GM23338 (cell line): ENCODE data around the gene GUCD1. TPM values are rescaled to one million over a fixed set of nuclear protein-coding genes. Genes with fewer than 3 reads are reported as not detected.

Experiments
- ATAC-seq: fragments of 200-7000 bp; cut with Tn5 transposase; 3 replicates; pipeline ENCODE4 v1.9.1; 2020
- DNase-seq: peaks from one replicate; pipeline ENCODE4 v3.0.0-alpha.2; 2015; ENCODE audit warnings: low spot score
- H2AFZ ChIP-seq: fragments of 200-600 bp; sonication (generic); 2 replicates; pipeline ENCODE4 v1.8.0; 2016; ENCODE audit warnings: antibody characterized with exemption, mild to moderate bottlenecking, moderate library complexity
- H3F3A ChIP-seq: fragments of 200-600 bp; sonication (generic); replicated peaks from 2 replicates; pipeline ENCODE4 v1.8.0; 2017; ENCODE audit warnings: antibody characterized with exemption, mixed run types, low read depth
- H3K27ac ChIP-seq: fragments of 200-600 bp; sonication (generic); 2 replicates; pipeline ENCODE4 v1.6.1; 2016; ENCODE audit warnings: low read depth
- H3K27me3 ChIP-seq: fragments of 200-600 bp; sonication (generic); 2 replicates; pipeline ENCODE4 v1.8.0; 2016; ENCODE audit warnings: mild to moderate bottlenecking, mixed run types, moderate library complexity; ENCODE audit not compliant: insufficient read depth
- H3K36me3 ChIP-seq: fragments of 200-600 bp; sonication (generic); 2 replicates; pipeline ENCODE4 v1.8.0; 2016; ENCODE audit warnings: mild to moderate bottlenecking; ENCODE audit not compliant: insufficient read depth
- H3K4me1 ChIP-seq: fragments of 200-600 bp; sonication (generic); 2 replicates; pipeline ENCODE4 v1.8.0; 2016; ENCODE audit warnings: mild to moderate bottlenecking, moderate library complexity; ENCODE audit not compliant: insufficient read depth
- H3K4me2 ChIP-seq: fragments of 200-600 bp; sonication (generic); 2 replicates; pipeline ENCODE4 v1.7.1; 2017; ENCODE audit warnings: mixed run types
- H3K4me3 ChIP-seq: fragments of 200-600 bp; sonication (generic); 2 replicates; pipeline ENCODE4 v1.6.1; 2016; ENCODE audit warnings: mixed run types
- H3K79me2 ChIP-seq: fragments of 200-600 bp; sonication (generic); replicated peaks from 2 replicates; pipeline ENCODE4 v1.8.0; 2017; ENCODE audit warnings: mild to moderate bottlenecking; ENCODE audit not compliant: insufficient read depth
- H3K9me2 ChIP-seq: fragments of 200-600 bp; sonication (generic); 2 replicates; pipeline ENCODE4 v1.8.0; 2017; ENCODE audit not compliant: insufficient read depth
- H4K20me1 ChIP-seq: fragments of 200-600 bp; sonication (generic); replicated peaks from 2 replicates; pipeline ENCODE4 v1.8.0; 2017; ENCODE audit warnings: mild to moderate bottlenecking; ENCODE audit not compliant: insufficient read depth
- H3K27ac Mint-ChIP-seq: 2 replicates; pipeline ENCODE4 v1.8.0; 2020; ENCODE audit warnings: inconsistent platforms, mild to moderate bottlenecking, moderate library complexity, mixed read lengths
- H3K27me3 Mint-ChIP-seq: 3 replicates; pipeline ENCODE4 v1.8.0; 2022; ENCODE audit warnings: low read depth, mild to moderate bottlenecking, moderate library complexity, mixed read lengths, inconsistent platforms; ENCODE audit not compliant: insufficient read depth, poor library complexity
- H3K36me3 Mint-ChIP-seq: 3 replicates; pipeline ENCODE4 v1.8.0; 2021; ENCODE audit warnings: low read depth, mild to moderate bottlenecking, inconsistent platforms, moderate library complexity, mixed read lengths
- H3K4me1 Mint-ChIP-seq: 3 replicates; pipeline ENCODE4 v1.8.0; 2020; ENCODE audit warnings: mild to moderate bottlenecking, inconsistent platforms, mixed read lengths
- H3K4me3 Mint-ChIP-seq: 3 replicates; pipeline ENCODE4 v1.8.0; 2021; ENCODE audit warnings: moderate library complexity, mild to moderate bottlenecking, inconsistent platforms, mixed read lengths
- H3K9me3 Mint-ChIP-seq: 3 replicates; pipeline ENCODE4 v1.8.0; 2020; ENCODE audit warnings: moderate library complexity, mild to moderate bottlenecking, inconsistent platforms, mixed read lengths
- CREB1 ChIP-seq: fragments of 250-450 bp; sonication (Bioruptor Pico); IDR thresholded peaks from 2 replicates; pipeline ENCODE4 v1.5.0; 2020; ENCODE audit warnings: low read depth, mild to moderate bottlenecking, moderate library complexity
- EZH2 ChIP-seq: fragments of 200-600 bp; sonication (generic); IDR thresholded peaks from one replicate; pipeline ENCODE4 v1.8.0; 2017; ENCODE audit warnings: antibody characterized with exemption, mild to moderate bottlenecking, low read depth; ENCODE audit not compliant: unreplicated experiment
- EZH2phosphoT487 ChIP-seq: fragments of 200-600 bp; sonication (generic); IDR thresholded peaks from one replicate; pipeline ENCODE4 v1.8.1; 2018; ENCODE audit warnings: antibody characterized with exemption; ENCODE audit not compliant: unreplicated experiment
- JUNB ChIP-seq: IDR thresholded peaks from one replicate; pipeline ENCODE4 v1.6.1; 2016; ENCODE audit warnings: antibody characterized with exemption; ENCODE audit not compliant: unreplicated experiment
- NANOG ChIP-seq: IDR thresholded peaks from 2 replicates; pipeline ENCODE4 v1.6.1; 2016; ENCODE audit warnings: antibody characterized with exemption, borderline replicate concordance
- POLR2AphosphoS5 ChIP-seq: IDR thresholded peaks from 2 replicates; pipeline ENCODE4 v1.6.1; 2016; ENCODE audit warnings: antibody characterized with exemption, low read depth
- STAT1 ChIP-seq: IDR thresholded peaks from one replicate; pipeline ENCODE4 v1.6.1; 2016; ENCODE audit warnings: antibody characterized with exemption; ENCODE audit not compliant: unreplicated experiment
- ZNF114 ChIP-seq: fragments of 250-450 bp; sonication (Bioruptor Pico); IDR thresholded peaks from 2 replicates; pipeline ENCODE4 v1.5.0; 2020; ENCODE audit warnings: mild to moderate bottlenecking, moderate library complexity
- ZNF331 ChIP-seq: fragments of 250-450 bp; sonication (Bioruptor Pico); IDR thresholded peaks from 2 replicates; pipeline ENCODE4 v1.5.0; 2020; ENCODE audit warnings: low read depth, mild to moderate bottlenecking, moderate library complexity
- ZNF462 ChIP-seq: fragments of 250-450 bp; sonication (Bioruptor Pico); IDR thresholded peaks from 2 replicates; pipeline ENCODE4 v1.5.0; 2020; ENCODE audit warnings: mild to moderate bottlenecking, moderate library complexity
- polyA plus RNA-seq: library from polyadenylated mRNA; unstranded; fragments of >200 nt; fragmentation: Nextera tagmentation; extraction: Ambion mirVana; gene quantifications from 2 replicates; pipeline ENCODE4 v1.2.1, GENCODE V29; 2016
- total RNA-seq: library from RNA; depleted of rRNA; stranded (reverse); fragments of >200 nt; shearing (Covaris generic); gene quantifications from 2 replicates; pipeline ENCODE4 v1.2.3, GENCODE V29; 2014
- TF ChIP-seq, protein P1 (sequence below), 2 experiments: fragments of 200-600 bp in 1 of 2; sonication (generic) in 1 of 2; conservative IDR thresholded peaks; 2 replicates each; pipeline versions ENCODE4 v1.5.1 to v1.6.1; 2016 to 2017; ENCODE audit warnings: antibody characterized with exemption in 2 of 2, low read depth in 2 of 2, mild to moderate bottlenecking in 2 of 2, moderate library complexity in 1 of 2
- TF ChIP-seq, protein P2 (sequence below): IDR thresholded peaks from one replicate; pipeline ENCODE4 v1.6.1; 2018; ENCODE audit warnings: antibody characterized with exemption; ENCODE audit not compliant: unreplicated experiment
- TF ChIP-seq, protein P3 (sequence below): IDR thresholded peaks from 2 replicates; pipeline ENCODE4 v1.6.1; 2016; ENCODE audit warnings: antibody characterized with exemption

The GUCD1 gene
- total and polyA plus RNA-seq, 2 experiments from 2014 or later = 39.0 to 106 TPM

DNA sequence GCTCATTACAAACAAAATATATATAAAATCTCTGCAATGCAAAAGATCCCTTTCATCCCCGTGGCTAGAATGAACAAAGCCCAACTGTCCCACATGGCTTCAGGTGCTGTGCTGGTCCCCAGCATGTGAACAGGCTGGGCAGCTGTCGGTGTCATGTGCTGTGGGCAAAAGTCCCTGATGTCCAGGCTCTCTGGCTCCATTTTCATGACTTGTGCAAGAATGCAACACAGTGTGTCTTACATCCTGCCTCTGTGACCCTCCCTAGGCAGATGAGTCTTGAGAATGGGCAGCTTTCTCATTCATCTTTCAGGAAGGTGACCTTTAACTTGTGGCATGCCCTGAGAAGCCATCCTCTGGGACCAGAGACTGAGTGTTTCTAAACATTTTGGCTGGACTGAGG is 14.5 kb downstream of the GUCD1 start:
- H3K27ac Mint-ChIP-seq = no peak overlapping the region

More for the DNA sequence above, 14.5 kb downstream of the GUCD1 start:
- ATAC-seq (no peak), DNase-seq (no peak)
- Histone ChIP-seq H3F3A (no peaks in the 10 kb centered on the region), H2AFZ (no peak overlapping the region), H3K27ac (no peak overlapping the region), H4K20me1 (no peaks in the 10 kb centered on the region), H3K4me1 (no peaks in the 10 kb centered on the region), H3K79me2 (no peaks in the 10 kb centered on the region), H3K9me2 (no peaks in the 10 kb centered on the region), H3K36me3 (no peaks in the 10 kb centered on the region), H3K4me2 (no peak overlapping the region), H3K4me3 (no peak overlapping the region), H3K27me3 (no peaks in the 10 kb centered on the region)
- no peaks in the 10 kb centered on the region for H3K9me3 Mint-ChIP-seq
- H3K36me3 Mint-ChIP-seq = peaks cover 33% of the 10 kb centered on the region
- TF ChIP-seq, protein P1, sequence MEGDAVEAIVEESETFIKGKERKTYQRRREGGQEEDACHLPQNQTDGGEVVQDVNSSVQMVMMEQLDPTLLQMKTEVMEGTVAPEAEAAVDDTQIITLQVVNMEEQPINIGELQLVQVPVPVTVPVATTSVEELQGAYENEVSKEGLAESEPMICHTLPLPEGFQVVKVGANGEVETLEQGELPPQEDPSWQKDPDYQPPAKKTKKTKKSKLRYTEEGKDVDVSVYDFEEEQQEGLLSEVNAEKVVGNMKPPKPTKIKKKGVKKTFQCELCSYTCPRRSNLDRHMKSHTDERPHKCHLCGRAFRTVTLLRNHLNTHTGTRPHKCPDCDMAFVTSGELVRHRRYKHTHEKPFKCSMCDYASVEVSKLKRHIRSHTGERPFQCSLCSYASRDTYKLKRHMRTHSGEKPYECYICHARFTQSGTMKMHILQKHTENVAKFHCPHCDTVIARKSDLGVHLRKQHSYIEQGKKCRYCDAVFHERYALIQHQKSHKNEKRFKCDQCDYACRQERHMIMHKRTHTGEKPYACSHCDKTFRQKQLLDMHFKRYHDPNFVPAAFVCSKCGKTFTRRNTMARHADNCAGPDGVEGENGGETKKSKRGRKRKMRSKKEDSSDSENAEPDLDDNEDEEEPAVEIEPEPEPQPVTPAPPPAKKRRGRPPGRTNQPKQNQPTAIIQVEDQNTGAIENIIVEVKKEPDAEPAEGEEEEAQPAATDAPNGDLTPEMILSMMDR (conservative IDR thresholded peaks at IDR 0.05; ENCODE audit: low read depth in 2 of 2) = no peak
- no peak for TF ChIP-seq ZNF462 (CRISPR knock-in tag)
- no peak for TF ChIP-seq ZNF331
- no peak for TF ChIP-seq STAT1
- no peak for TF ChIP-seq CREB1
- TF ChIP-seq, protein P2, sequence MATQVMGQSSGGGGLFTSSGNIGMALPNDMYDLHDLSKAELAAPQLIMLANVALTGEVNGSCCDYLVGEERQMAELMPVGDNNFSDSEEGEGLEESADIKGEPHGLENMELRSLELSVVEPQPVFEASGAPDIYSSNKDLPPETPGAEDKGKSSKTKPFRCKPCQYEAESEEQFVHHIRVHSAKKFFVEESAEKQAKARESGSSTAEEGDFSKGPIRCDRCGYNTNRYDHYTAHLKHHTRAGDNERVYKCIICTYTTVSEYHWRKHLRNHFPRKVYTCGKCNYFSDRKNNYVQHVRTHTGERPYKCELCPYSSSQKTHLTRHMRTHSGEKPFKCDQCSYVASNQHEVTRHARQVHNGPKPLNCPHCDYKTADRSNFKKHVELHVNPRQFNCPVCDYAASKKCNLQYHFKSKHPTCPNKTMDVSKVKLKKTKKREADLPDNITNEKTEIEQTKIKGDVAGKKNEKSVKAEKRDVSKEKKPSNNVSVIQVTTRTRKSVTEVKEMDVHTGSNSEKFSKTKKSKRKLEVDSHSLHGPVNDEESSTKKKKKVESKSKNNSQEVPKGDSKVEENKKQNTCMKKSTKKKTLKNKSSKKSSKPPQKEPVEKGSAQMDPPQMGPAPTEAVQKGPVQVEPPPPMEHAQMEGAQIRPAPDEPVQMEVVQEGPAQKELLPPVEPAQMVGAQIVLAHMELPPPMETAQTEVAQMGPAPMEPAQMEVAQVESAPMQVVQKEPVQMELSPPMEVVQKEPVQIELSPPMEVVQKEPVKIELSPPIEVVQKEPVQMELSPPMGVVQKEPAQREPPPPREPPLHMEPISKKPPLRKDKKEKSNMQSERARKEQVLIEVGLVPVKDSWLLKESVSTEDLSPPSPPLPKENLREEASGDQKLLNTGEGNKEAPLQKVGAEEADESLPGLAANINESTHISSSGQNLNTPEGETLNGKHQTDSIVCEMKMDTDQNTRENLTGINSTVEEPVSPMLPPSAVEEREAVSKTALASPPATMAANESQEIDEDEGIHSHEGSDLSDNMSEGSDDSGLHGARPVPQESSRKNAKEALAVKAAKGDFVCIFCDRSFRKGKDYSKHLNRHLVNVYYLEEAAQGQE = no peak
- TF ChIP-seq, protein P3, sequence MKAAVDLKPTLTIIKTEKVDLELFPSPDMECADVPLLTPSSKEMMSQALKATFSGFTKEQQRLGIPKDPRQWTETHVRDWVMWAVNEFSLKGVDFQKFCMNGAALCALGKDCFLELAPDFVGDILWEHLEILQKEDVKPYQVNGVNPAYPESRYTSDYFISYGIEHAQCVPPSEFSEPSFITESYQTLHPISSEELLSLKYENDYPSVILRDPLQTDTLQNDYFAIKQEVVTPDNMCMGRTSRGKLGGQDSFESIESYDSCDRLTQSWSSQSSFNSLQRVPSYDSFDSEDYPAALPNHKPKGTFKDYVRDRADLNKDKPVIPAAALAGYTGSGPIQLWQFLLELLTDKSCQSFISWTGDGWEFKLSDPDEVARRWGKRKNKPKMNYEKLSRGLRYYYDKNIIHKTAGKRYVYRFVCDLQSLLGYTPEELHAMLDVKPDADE = no peak
- TF ChIP-seq EZH2 = no peak
- no peak for TF ChIP-seq EZH2phosphoT487
- no peak for TF ChIP-seq ZNF114 (CRISPR knock-in tag)
- TF ChIP-seq POLR2AphosphoS5 = no peak
- no peak for TF ChIP-seq NANOG
- TF ChIP-seq JUNB = no peak
- H3K4me3 Mint-ChIP-seq = no peak overlapping the region
- H3K27me3 Mint-ChIP-seq = peaks cover 4% of the 10 kb centered on the region
- H3K4me1 Mint-ChIP-seq = no peaks in the 10 kb centered on the region
